ENCODE results near the gene TM9SF3. TPM values are rescaled to one million over a fixed set of nuclear protein-coding genes. Genes with fewer than 3 reads are reported as not detected.

Gene TM9SF3
- total and polyA plus RNA-seq, 2 experiments from 2014 or later, result 37.3 to 72.5 TPM

DNA sequence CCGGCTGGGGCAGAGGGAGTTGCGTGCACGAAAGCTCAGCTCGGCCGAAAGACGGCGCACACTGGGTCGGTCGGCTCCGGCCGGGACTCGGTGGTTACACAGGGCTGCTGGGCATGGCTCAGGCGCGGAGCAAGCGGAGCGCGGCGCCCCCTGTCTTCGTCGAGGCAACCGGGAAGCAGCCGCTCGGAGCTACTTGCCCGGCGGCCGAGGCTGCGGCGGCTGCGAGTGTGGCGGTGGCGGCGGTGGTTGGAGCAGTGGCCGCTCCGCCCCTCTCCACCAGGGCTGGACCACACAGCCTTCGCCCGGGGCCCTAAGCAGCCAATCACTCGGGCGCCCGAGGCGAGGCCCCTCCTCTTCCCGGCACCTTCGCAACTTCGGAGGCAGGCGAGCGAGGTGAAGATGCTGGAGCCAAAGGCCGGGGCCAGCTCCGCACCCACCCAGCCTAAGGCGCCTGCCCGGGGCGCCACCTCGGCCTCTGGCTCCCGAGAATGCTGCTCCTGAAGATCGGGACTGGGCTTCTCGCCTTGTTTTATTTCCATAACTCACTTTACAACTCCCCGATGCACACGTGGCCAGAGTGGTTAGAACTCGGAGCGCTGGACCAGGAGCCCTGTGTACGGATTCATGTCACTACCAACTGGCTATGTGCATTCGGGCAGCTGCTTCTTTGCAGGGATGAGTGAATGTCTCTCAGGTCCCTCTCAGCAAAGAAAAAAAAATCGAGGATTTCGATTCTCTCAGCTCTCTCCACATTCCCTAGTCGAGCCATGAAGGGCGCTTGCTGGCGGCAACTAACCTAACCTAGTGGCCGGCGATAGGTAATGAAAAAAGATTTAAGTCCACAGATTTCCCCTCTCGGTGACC lies 72.9 kb downstream of the TM9SF3 start, which contains the start of gene TLL2:
Gene TLL2 (minus strand): TSS at position 229 of the 864 bp plus-strand sequence. CDS start 241 bp downstream, outside the sequence.
- no peaks in the 10 kb centered on the region; the same call in 2 of the 3 replicates for H3K9me3 Mint-ChIP-seq
- Histone ChIP-seq H3F3A (replicated peaks; ENCODE audit: low read depth) (no peaks in the 10 kb centered on the region), H3K4me1 (ENCODE audit: insufficient read depth) (peaks cover 22% of the 10 kb centered on the region), H3K79me2 (replicated peaks; ENCODE audit: insufficient read depth) (no peaks in the 10 kb centered on the region), H3K9me2 (ENCODE audit: insufficient read depth) (no peaks in the 10 kb centered on the region), H3K4me3 (peak within 1 kb of the TSS; percentile 77), H3K36me3 (ENCODE audit: insufficient read depth) (no peaks in the 10 kb centered on the region), H3K27ac (ENCODE audit: low read depth) (no peak within 1 kb of the TSS), H2AFZ (peak within 1 kb of the TSS; percentile 90), H3K4me2 (peak within 1 kb of the TSS; percentile 94), H3K27me3 (ENCODE audit: insufficient read depth) (peaks cover 55% of the 10 kb centered on the region), H4K20me1 (replicated peaks; ENCODE audit: insufficient read depth) (peaks cover 12% of the 10 kb centered on the region)
- no peaks in the 10 kb centered on the region; the same call in 2 of the 3 replicates for H3K36me3 Mint-ChIP-seq (ENCODE audit: low read depth)
- peak within 1 kb of the TSS; percentile 84 for H3K4me3 Mint-ChIP-seq
- no peak within 1 kb of the TSS for H3K27ac Mint-ChIP-seq
- peak; percentile 83 for ATAC-seq
- TF ChIP-seq, protein P1, sequence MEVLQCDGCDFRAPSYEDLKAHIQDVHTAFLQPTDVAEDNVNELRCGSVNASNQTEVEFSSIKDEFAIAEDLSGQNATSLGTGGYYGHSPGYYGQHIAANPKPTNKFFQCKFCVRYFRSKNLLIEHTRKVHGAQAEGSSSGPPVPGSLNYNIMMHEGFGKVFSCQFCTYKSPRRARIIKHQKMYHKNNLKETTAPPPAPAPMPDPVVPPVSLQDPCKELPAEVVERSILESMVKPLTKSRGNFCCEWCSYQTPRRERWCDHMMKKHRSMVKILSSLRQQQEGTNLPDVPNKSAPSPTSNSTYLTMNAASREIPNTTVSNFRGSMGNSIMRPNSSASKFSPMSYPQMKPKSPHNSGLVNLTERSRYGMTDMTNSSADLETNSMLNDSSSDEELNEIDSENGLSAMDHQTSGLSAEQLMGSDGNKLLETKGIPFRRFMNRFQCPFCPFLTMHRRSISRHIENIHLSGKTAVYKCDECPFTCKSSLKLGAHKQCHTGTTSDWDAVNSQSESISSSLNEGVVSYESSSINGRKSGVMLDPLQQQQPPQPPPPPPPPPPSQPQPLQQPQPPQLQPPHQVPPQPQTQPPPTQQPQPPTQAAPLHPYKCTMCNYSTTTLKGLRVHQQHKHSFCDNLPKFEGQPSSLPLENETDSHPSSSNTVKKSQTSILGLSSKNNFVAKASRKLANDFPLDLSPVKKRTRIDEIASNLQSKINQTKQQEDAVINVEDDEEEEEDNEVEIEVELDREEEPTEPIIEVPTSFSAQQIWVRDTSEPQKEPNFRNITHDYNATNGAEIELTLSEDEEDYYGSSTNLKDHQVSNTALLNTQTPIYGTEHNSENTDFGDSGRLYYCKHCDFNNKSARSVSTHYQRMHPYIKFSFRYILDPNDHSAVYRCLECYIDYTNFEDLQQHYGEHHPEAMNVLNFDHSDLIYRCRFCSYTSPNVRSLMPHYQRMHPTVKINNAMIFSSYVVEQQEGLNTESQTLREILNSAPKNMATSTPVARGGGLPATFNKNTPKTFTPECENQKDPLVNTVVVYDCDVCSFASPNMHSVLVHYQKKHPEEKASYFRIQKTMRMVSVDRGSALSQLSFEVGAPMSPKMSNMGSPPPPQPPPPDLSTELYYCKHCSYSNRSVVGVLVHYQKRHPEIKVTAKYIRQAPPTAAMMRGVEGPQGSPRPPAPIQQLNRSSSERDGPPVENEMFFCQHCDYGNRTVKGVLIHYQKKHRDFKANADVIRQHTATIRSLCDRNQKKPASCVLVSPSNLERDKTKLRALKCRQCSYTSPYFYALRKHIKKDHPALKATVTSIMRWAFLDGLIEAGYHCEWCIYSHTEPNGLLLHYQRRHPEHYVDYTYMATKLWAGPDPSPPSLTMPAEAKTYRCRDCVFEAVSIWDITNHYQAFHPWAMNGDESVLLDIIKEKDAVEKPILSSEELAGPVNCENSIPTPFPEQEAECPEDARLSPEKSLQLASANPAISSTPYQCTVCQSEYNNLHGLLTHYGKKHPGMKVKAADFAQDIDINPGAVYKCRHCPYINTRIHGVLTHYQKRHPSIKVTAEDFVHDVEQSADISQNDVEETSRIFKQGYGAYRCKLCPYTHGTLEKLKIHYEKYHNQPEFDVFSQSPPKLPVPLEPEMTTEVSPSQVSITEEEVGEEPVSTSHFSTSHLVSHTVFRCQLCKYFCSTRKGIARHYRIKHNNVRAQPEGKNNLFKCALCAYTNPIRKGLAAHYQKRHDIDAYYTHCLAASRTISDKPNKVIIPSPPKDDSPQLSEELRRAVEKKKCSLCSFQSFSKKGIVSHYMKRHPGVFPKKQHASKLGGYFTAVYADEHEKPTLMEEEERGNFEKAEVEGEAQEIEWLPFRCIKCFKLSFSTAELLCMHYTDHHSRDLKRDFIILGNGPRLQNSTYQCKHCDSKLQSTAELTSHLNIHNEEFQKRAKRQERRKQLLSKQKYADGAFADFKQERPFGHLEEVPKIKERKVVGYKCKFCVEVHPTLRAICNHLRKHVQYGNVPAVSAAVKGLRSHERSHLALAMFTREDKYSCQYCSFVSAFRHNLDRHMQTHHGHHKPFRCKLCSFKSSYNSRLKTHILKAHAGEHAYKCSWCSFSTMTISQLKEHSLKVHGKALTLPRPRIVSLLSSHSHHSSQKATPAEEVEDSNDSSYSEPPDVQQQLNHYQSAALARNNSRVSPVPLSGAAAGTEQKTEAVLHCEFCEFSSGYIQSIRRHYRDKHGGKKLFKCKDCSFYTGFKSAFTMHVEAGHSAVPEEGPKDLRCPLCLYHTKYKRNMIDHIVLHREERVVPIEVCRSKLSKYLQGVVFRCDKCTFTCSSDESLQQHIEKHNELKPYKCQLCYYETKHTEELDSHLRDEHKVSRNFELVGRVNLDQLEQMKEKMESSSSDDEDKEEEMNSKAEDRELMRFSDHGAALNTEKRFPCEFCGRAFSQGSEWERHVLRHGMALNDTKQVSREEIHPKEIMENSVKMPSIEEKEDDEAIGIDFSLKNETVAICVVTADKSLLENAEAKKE (CRISPR knock-in tag; IDR thresholded peaks at IDR 0.05), result no peak
- TF ChIP-seq POLR2AphosphoS5 (IDR thresholded peaks at IDR 0.05; ENCODE audit: low read depth) (peak; percentile 50; the same call in 1 of the 2 replicates), JUNB (IDR thresholded peaks at IDR 0.05; ENCODE audit: unreplicated experiment) (no peak), CREB1 (CRISPR knock-in tag; IDR thresholded peaks at IDR 0.05; ENCODE audit: low read depth) (no peak)
- TF ChIP-seq, protein P2, sequence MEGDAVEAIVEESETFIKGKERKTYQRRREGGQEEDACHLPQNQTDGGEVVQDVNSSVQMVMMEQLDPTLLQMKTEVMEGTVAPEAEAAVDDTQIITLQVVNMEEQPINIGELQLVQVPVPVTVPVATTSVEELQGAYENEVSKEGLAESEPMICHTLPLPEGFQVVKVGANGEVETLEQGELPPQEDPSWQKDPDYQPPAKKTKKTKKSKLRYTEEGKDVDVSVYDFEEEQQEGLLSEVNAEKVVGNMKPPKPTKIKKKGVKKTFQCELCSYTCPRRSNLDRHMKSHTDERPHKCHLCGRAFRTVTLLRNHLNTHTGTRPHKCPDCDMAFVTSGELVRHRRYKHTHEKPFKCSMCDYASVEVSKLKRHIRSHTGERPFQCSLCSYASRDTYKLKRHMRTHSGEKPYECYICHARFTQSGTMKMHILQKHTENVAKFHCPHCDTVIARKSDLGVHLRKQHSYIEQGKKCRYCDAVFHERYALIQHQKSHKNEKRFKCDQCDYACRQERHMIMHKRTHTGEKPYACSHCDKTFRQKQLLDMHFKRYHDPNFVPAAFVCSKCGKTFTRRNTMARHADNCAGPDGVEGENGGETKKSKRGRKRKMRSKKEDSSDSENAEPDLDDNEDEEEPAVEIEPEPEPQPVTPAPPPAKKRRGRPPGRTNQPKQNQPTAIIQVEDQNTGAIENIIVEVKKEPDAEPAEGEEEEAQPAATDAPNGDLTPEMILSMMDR (conservative IDR thresholded peaks at IDR 0.05; ENCODE audit: low read depth in 2 of 2), result peak; percentile 48 to 74
- TF ChIP-seq, protein P3, sequence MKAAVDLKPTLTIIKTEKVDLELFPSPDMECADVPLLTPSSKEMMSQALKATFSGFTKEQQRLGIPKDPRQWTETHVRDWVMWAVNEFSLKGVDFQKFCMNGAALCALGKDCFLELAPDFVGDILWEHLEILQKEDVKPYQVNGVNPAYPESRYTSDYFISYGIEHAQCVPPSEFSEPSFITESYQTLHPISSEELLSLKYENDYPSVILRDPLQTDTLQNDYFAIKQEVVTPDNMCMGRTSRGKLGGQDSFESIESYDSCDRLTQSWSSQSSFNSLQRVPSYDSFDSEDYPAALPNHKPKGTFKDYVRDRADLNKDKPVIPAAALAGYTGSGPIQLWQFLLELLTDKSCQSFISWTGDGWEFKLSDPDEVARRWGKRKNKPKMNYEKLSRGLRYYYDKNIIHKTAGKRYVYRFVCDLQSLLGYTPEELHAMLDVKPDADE (IDR thresholded peaks at IDR 0.05), result no peak
- H3K27me3 Mint-ChIP-seq (ENCODE audit: insufficient read depth, low read depth, poor library complexity), result peaks cover 38% of the 10 kb centered on the region
- peak; percentile 95 for DNase-seq (ENCODE audit: low spot score)
- peaks cover 36% of the 10 kb centered on the region for H3K4me1 Mint-ChIP-seq

Measured in GM23338 (cell line).